Measurements from ENCODE around the gene NONO.
"Not testable (repeated sequence)": the region's sequence is repeated elsewhere in the genome, so short reads cannot be mapped to it uniquely, and the experiment has no call there.

The NONO gene

DNA sequence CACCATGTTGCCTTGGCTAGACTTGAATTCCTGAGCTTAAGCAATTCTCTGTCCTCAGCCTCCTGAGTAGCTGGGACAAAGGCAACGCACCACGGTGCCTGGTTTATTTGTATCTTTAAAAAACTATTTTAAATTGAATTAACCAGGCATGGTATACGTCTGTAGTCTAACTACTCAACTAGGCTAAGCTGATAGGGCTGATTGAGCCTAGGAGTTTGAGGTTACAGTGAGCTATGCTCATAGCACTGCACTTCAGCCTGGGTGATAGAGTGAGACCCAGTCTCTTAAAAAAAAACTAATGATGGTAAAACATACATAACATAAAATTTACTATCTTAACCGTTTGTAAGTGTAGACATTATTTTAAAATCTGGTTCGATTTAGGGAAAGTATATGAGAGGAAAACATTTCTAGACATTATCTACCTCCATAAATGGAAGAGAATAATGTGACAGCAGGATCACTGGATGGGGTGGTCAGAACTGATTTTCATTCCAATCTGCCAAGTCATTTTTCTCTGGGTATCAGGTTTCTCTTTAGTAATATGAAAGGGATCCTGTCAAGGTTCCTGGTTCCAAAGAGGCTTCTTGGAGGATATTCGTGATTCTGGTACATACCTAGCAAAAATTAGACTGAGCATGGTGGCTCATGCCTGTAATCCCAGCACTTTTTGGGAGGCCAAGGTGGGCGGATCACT, 9.4 kb downstream of the NONO start:
- TF ChIP-seq, protein P1, sequence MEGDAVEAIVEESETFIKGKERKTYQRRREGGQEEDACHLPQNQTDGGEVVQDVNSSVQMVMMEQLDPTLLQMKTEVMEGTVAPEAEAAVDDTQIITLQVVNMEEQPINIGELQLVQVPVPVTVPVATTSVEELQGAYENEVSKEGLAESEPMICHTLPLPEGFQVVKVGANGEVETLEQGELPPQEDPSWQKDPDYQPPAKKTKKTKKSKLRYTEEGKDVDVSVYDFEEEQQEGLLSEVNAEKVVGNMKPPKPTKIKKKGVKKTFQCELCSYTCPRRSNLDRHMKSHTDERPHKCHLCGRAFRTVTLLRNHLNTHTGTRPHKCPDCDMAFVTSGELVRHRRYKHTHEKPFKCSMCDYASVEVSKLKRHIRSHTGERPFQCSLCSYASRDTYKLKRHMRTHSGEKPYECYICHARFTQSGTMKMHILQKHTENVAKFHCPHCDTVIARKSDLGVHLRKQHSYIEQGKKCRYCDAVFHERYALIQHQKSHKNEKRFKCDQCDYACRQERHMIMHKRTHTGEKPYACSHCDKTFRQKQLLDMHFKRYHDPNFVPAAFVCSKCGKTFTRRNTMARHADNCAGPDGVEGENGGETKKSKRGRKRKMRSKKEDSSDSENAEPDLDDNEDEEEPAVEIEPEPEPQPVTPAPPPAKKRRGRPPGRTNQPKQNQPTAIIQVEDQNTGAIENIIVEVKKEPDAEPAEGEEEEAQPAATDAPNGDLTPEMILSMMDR (IDR thresholded peaks at IDR 0.05; ENCODE audit: low read depth, low read length): no peak
- Histone ChIP-seq H3K4me3 (ENCODE audit: low read depth, low read length) (no peak overlapping the region), H3K27me3 (ENCODE audit: insufficient read depth, low read depth, severe bottlenecking) (peaks cover 21% of the 10 kb centered on the region), H3K36me3 (peaks cover 94% of the 10 kb centered on the region), H3K27ac (no peak overlapping the region), H3K9me3 (ENCODE audit: severe bottlenecking) (no peaks in the 10 kb centered on the region)
- DNase-seq: no peak

GRCh38 chrX:71296806-71297205, 13.4 kb downstream of the NONO start:
- TF ChIP-seq, protein P1 (IDR thresholded peaks at IDR 0.05; ENCODE audit: low read depth, low read length): no peak
- DNase-seq: no peak
- H3K9me3 ChIP-seq (ENCODE audit: severe bottlenecking): no peaks in the 10 kb centered on the region
- H3K27ac ChIP-seq: no peak overlapping the region
- H3K27me3 ChIP-seq (ENCODE audit: insufficient read depth, low read depth, severe bottlenecking): peaks cover 19% of the 10 kb centered on the region
- H3K4me3 ChIP-seq (ENCODE audit: low read depth, low read length): no peak overlapping the region
- peaks cover 79% of the 10 kb centered on the region for H3K36me3 ChIP-seq

DNA sequence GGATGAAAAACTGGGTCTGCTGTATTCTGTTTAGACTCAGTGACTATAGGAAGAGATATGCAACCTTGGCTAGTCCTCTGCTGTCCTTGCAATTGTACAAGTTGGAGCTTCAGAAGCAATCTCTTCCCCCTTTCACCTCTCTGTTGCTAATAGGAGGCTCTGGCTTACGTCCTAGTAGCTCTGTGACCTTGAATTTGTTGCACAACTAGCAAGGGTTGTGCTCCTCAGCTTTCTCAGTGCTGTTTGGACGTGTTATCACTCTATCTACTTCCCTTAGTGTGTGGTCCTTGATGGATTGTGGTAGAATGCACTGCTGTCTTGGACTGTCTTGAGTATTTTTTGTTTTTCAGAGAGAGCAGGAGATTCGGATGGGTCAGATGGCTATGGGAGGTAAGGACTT, 14.7 kb downstream of the NONO start:
- Histone ChIP-seq H3K27me3 (ENCODE audit: insufficient read depth, low read depth, severe bottlenecking) (peaks cover 19% of the 10 kb centered on the region), H3K4me3 (ENCODE audit: low read depth, low read length) (no peak overlapping the region), H3K27ac (no peak overlapping the region), H3K36me3 (peaks cover 68% of the 10 kb centered on the region), H3K9me3 (ENCODE audit: severe bottlenecking) (no peaks in the 10 kb centered on the region)
- no peak for DNase-seq
- TF ChIP-seq, protein P1 (IDR thresholded peaks at IDR 0.05; ENCODE audit: low read depth, low read length): no peak

GRCh38 chrX:71300064-71300463, 16.6 kb downstream of the NONO start:
- Histone ChIP-seq H3K36me3 (peaks cover 49% of the 10 kb centered on the region), H3K27me3 (ENCODE audit: insufficient read depth, low read depth, severe bottlenecking) (peaks cover 14% of the 10 kb centered on the region)
- not testable (repeated sequence) for H3K9me3 ChIP-seq (ENCODE audit: severe bottlenecking); H3K4me3 ChIP-seq (ENCODE audit: low read depth, low read length); H3K27ac ChIP-seq
- peak; percentile 14 for DNase-seq

- Histone ChIP-seq H3K36me3 (peaks cover 44% of the 10 kb centered on the region), H3K27me3 (ENCODE audit: insufficient read depth, low read depth, severe bottlenecking) (peaks cover 14% of the 10 kb centered on the region)
- not testable (repeated sequence) for H3K9me3 ChIP-seq (ENCODE audit: severe bottlenecking); H3K4me3 ChIP-seq (ENCODE audit: low read depth, low read length); DNase-seq; H3K27ac ChIP-seq
Observed at GRCh38 chrX:71300495-71300894, 17.1 kb downstream of the NONO start.

DNA sequence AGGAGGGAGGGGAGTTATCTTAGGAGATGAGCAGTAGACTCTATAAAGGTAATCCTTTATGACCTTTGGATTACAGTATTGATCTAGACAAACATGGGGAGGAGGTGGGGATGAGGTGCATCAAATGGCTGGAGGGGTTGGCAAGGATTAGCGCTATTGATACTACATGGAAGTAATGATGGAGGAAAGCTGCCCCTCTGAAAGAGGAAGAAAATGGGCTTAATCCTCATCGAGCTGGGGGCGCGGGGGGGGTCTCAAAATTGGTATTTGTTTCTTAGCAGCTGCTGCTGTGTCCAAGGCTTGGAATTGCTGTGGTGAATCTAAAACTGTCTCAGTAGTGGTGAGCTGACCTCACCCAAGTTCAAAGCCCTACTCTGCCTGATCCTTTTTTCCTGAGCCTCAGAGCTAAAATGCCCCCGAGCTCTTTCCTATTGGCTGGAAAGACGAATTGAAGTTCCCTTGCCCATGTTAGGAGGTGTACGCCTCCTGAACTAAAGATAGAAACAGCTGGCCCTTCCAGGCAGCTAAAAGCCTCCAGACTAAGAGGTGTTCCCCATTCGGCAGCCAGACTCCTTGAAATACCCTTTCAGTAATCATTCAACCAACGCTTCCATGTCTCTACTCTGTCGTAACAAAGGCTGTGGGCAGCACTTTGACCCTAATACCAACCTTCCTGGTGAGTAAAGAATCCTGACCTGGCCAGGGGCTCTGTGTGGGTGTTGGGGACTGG, 17.9 kb downstream of the NONO start, which contains the start of gene ITGB1BP2:
TSS of gene ITGB1BP2 (plus strand) at position 556 of the 730 bp plus-strand sequence. CDS start at position 613, 57 bp downstream.
- Histone ChIP-seq H3K36me3 (peaks cover 37% of the 10 kb centered on the region), H3K4me3 (ENCODE audit: low read depth, low read length) (no peak within 1 kb of the TSS; the same call in 1 of the 2 replicates), H3K9me3 (ENCODE audit: severe bottlenecking) (no peaks in the 10 kb centered on the region), H3K27ac (peak within 1 kb of the TSS; percentile 74), H3K27me3 (ENCODE audit: insufficient read depth, low read depth, severe bottlenecking) (peaks cover 13% of the 10 kb centered on the region)
- TF ChIP-seq, protein P1 (IDR thresholded peaks at IDR 0.05; ENCODE audit: low read depth, low read length): no peak
- peak; percentile 72 for DNase-seq
